ENCODE results near the gene SGF29.
"Not testable (repeated sequence)": the region's sequence is repeated elsewhere in the genome, so short reads cannot be mapped to it uniquely, and the experiment has no call there.

SGF29 gene

GRCh38 chr16:28622532-28623171 lies 68.9 kb downstream of the SGF29 start:
- not testable (repeated sequence) for H3K18ac ChIP-seq (ENCODE audit: low read depth in 1 of 2, low read length in 2 of 2); H2BK15ac ChIP-seq (ENCODE audit: low read depth, poor library complexity, severe bottlenecking); DNase-seq; H3K23ac ChIP-seq (ENCODE audit: low read length in 2 of 2); H4K8ac ChIP-seq (ENCODE audit: low read length); H3K27ac ChIP-seq (ENCODE audit: low read length, poor library complexity, severe bottlenecking); H4K91ac ChIP-seq (ENCODE audit: low read length); H3K4me1 ChIP-seq (ENCODE audit: control insufficient read depth, insufficient read depth, low read depth, low read length); H2BK120ac ChIP-seq (ENCODE audit: low read depth, low read length); H3K14ac ChIP-seq (ENCODE audit: low read length in 2 of 2); H3K9me3 ChIP-seq (ENCODE audit: control insufficient read depth, low read length); H3K79me1 ChIP-seq (replicated peaks; ENCODE audit: low read length, poor library complexity, severe bottlenecking); H2BK5ac ChIP-seq (ENCODE audit: low read depth, low read length, poor library complexity, severe bottlenecking); H3K36me3 ChIP-seq (ENCODE audit: control insufficient read depth in 1 of 2, insufficient read depth in 2 of 2, low read depth in 1 of 2, low read length in 2 of 2); H3K4me2 ChIP-seq (ENCODE audit: low read length, poor library complexity, severe bottlenecking); H2AFZ ChIP-seq (ENCODE audit: low read depth, low read length); H3K4ac ChIP-seq (ENCODE audit: low read depth in 1 of 2, low read length in 2 of 2); H2BK12ac ChIP-seq (ENCODE audit: low read length in 2 of 2); H2AK5ac ChIP-seq (ENCODE audit: low read length, severe bottlenecking); H3K9ac ChIP-seq (ENCODE audit: low read length)
- WGBS = 94% methylated on average over 23 of the region's 24 CpGs
- Histone ChIP-seq H3K4me3 (ENCODE audit: insufficient read depth in 1 of 2, low read depth in 1 of 2, low read length in 2 of 2) (peak overlapping the region in 1 of 2 experiments; percentile 62), H3K27me3 (ENCODE audit: control insufficient read depth in 1 of 2, insufficient read depth in 1 of 2, low read length in 2 of 2) (peaks cover 0 to 14% of the 10 kb centered on the region in 2 experiments)

- Histone ChIP-seq H3K4me2 (ENCODE audit: low read length, poor library complexity, severe bottlenecking) (no peak overlapping the region), H3K27me3 (ENCODE audit: control insufficient read depth in 1 of 2, insufficient read depth in 1 of 2, low read length in 2 of 2) (peaks cover 0 to 14% of the 10 kb centered on the region in 2 experiments), H3K4ac (ENCODE audit: low read depth in 1 of 2, low read length in 2 of 2) (no peak overlapping the region), H3K4me1 (ENCODE audit: control insufficient read depth, insufficient read depth, low read depth, low read length) (peaks cover 1% of the 10 kb centered on the region), H4K91ac (ENCODE audit: low read length) (no peak overlapping the region), H3K4me3 (ENCODE audit: insufficient read depth in 1 of 2, low read depth in 1 of 2, low read length in 2 of 2) (peak overlapping the region in 1 of 2 experiments; percentile 62), H3K23ac (ENCODE audit: low read length in 2 of 2) (no peak overlapping the region), H4K8ac (ENCODE audit: low read length) (no peak overlapping the region), H3K79me1 (replicated peaks; ENCODE audit: low read length, poor library complexity, severe bottlenecking) (no peaks in the 10 kb centered on the region), H3K14ac (ENCODE audit: low read length in 2 of 2) (no peak overlapping the region), H2AK5ac (ENCODE audit: low read length, severe bottlenecking) (no peak overlapping the region), H2BK15ac (ENCODE audit: low read depth, poor library complexity, severe bottlenecking) (no peak overlapping the region), H3K9me3 (ENCODE audit: control insufficient read depth, low read length) (no peaks in the 10 kb centered on the region), H3K27ac (ENCODE audit: low read length, poor library complexity, severe bottlenecking) (no peak overlapping the region), H2BK12ac (ENCODE audit: low read length in 2 of 2) (no peak overlapping the region), H2BK5ac (ENCODE audit: low read depth, low read length, poor library complexity, severe bottlenecking) (no peak overlapping the region), H2BK120ac (ENCODE audit: low read depth, low read length) (no peak overlapping the region), H2AFZ (ENCODE audit: low read depth, low read length) (no peak overlapping the region), H3K18ac (ENCODE audit: low read depth in 1 of 2, low read length in 2 of 2) (no peak overlapping the region), H3K36me3 (ENCODE audit: control insufficient read depth in 1 of 2, insufficient read depth in 2 of 2, low read depth in 1 of 2, low read length in 2 of 2) (no peaks in the 10 kb centered on the region), H3K9ac (ENCODE audit: low read length) (no peak overlapping the region)
- 95% methylated on average over 68 of the region's 68 CpGs for WGBS
- no peak for DNase-seq
These were observed 69.5 kb downstream of the SGF29 start for GRCh38 chr16:28623172-28623711.

GRCh38 chr16:28630905-28631304 lies 77.2 kb downstream of the SGF29 start:
- WGBS = 64% methylated on average over 1 of the region's 5 CpGs
- not testable (repeated sequence) for H3K36me3 ChIP-seq (ENCODE audit: control insufficient read depth in 1 of 2, insufficient read depth in 2 of 2, low read depth in 1 of 2, low read length in 2 of 2)

GRCh38 chr16:28636093-28636823 lies 82.5 kb downstream of the SGF29 start:
- 56% methylated on average over 1 of the region's 5 CpGs for WGBS
- H4K91ac ChIP-seq (ENCODE audit: low read length) = not testable (repeated sequence)
- peak; percentile 39 for DNase-seq

More at GRCh38 chr16:28630905-28631304, 77.2 kb downstream of the SGF29 start:
- not testable (repeated sequence) for H2AFZ ChIP-seq (ENCODE audit: low read depth, low read length); H4K8ac ChIP-seq (ENCODE audit: low read length); H3K79me1 ChIP-seq (replicated peaks; ENCODE audit: low read length, poor library complexity, severe bottlenecking); H4K91ac ChIP-seq (ENCODE audit: low read length); H3K27ac ChIP-seq (ENCODE audit: low read length, poor library complexity, severe bottlenecking); H3K4me2 ChIP-seq (ENCODE audit: low read length, poor library complexity, severe bottlenecking); H3K4me3 ChIP-seq (ENCODE audit: insufficient read depth in 1 of 2, low read depth in 1 of 2, low read length in 2 of 2); H3K18ac ChIP-seq (ENCODE audit: low read depth in 1 of 2, low read length in 2 of 2); H2BK5ac ChIP-seq (ENCODE audit: low read depth, low read length, poor library complexity, severe bottlenecking); H2BK15ac ChIP-seq (ENCODE audit: low read depth, poor library complexity, severe bottlenecking); H3K4ac ChIP-seq (ENCODE audit: low read depth in 1 of 2, low read length in 2 of 2); H2BK120ac ChIP-seq (ENCODE audit: low read depth, low read length); H3K14ac ChIP-seq (ENCODE audit: low read length in 2 of 2); H3K4me1 ChIP-seq (ENCODE audit: control insufficient read depth, insufficient read depth, low read depth, low read length); H2BK12ac ChIP-seq (ENCODE audit: low read length in 2 of 2); H3K9ac ChIP-seq (ENCODE audit: low read length); H2AK5ac ChIP-seq (ENCODE audit: low read length, severe bottlenecking); DNase-seq; H3K9me3 ChIP-seq (ENCODE audit: control insufficient read depth, low read length); H3K23ac ChIP-seq (ENCODE audit: low read length in 2 of 2); H3K27me3 ChIP-seq (ENCODE audit: control insufficient read depth in 1 of 2, insufficient read depth in 1 of 2, low read length in 2 of 2)

More at GRCh38 chr16:28636093-28636823, 82.5 kb downstream of the SGF29 start:
- H2AK5ac ChIP-seq (ENCODE audit: low read length, severe bottlenecking); H3K9ac ChIP-seq (ENCODE audit: low read length); H3K4me1 ChIP-seq (ENCODE audit: control insufficient read depth, insufficient read depth, low read depth, low read length); H3K4me2 ChIP-seq (ENCODE audit: low read length, poor library complexity, severe bottlenecking); H2BK120ac ChIP-seq (ENCODE audit: low read depth, low read length); H2BK12ac ChIP-seq (ENCODE audit: low read length in 2 of 2); H2BK15ac ChIP-seq (ENCODE audit: low read depth, poor library complexity, severe bottlenecking); H3K23ac ChIP-seq (ENCODE audit: low read length in 2 of 2); H3K27ac ChIP-seq (ENCODE audit: low read length, poor library complexity, severe bottlenecking); H3K27me3 ChIP-seq (ENCODE audit: control insufficient read depth in 1 of 2, insufficient read depth in 1 of 2, low read length in 2 of 2); H2BK5ac ChIP-seq (ENCODE audit: low read depth, low read length, poor library complexity, severe bottlenecking); H3K36me3 ChIP-seq (ENCODE audit: control insufficient read depth in 1 of 2, insufficient read depth in 2 of 2, low read depth in 1 of 2, low read length in 2 of 2); H3K4ac ChIP-seq (ENCODE audit: low read depth in 1 of 2, low read length in 2 of 2); H3K18ac ChIP-seq (ENCODE audit: low read depth in 1 of 2, low read length in 2 of 2); H2AFZ ChIP-seq (ENCODE audit: low read depth, low read length); H3K79me1 ChIP-seq (replicated peaks; ENCODE audit: low read length, poor library complexity, severe bottlenecking); H3K4me3 ChIP-seq (ENCODE audit: insufficient read depth in 1 of 2, low read depth in 1 of 2, low read length in 2 of 2); H3K14ac ChIP-seq (ENCODE audit: low read length in 2 of 2); H3K9me3 ChIP-seq (ENCODE audit: control insufficient read depth, low read length); H4K8ac ChIP-seq (ENCODE audit: low read length): not testable (repeated sequence)
